ENCODE results near the gene MGAT5.

Gene MGAT5

DNA sequence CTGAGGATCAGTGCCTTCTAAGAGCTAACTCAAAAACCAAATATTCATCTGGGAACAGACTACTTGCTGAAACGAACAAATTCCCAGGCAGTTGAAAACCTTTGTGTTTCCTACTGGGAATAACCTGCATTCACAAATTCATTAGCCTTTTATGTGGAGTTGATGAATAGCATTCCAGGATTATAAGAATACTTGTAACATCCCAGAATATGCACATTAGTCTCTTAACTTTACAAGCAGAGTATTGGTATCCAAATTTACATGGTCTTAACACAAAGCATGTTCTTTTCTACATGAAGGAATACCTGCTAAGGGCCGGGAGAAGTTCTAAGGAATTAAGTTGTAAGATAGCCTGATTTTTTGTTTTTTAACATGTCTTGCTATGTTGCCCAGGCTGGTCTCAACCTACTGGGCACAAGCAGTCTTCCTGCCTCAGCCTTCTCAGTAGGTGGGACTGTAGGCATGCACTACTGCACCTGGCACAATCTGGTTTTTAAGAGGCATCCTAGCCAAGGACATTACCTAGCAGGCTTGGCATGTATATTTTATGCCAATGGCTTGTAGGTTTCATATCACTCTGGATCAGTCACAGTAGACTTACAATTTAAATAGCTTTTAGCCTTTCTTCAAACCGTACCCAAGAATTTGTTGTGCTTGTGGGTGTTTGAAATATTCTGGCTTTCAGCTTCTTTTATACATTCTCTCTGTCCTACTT, 50.7 kb downstream of the MGAT5 start:
- DNase-seq (ENCODE audit: low spot score), result no peak

- DNase-seq (ENCODE audit: low spot score), result no peak
These were observed 51.2 kb downstream of the MGAT5 start for GRCh38 chr2:134305109-134305491.

DNA sequence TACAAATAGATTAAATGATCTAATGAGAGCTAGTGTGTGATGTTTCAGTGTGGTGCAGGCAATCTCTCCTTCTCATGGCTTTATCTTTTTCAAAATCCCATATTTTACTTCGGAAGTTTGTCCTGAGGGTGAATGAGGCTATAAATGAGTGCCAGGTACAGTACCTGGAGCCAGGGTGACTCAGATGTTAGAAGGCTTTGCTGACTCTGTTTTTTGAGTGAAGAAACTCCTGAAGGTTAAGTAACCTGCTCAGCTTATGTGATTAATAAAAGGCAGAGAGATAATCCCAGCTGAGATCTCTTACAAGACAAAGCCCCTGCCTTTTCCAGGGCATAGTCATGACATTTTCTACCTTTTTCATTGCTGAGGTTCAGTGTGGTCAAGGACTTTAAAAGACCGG, 52.6 kb downstream of the MGAT5 start:
- no peak for DNase-seq (ENCODE audit: low spot score)

GRCh38 chr2:134307334-134307733, 53.5 kb downstream of the MGAT5 start:
- no peak for DNase-seq (ENCODE audit: low spot score)

- no peak for DNase-seq (ENCODE audit: low spot score)
These were observed 54.9 kb downstream of the MGAT5 start for GRCh38 chr2:134308474-134309385.

DNA sequence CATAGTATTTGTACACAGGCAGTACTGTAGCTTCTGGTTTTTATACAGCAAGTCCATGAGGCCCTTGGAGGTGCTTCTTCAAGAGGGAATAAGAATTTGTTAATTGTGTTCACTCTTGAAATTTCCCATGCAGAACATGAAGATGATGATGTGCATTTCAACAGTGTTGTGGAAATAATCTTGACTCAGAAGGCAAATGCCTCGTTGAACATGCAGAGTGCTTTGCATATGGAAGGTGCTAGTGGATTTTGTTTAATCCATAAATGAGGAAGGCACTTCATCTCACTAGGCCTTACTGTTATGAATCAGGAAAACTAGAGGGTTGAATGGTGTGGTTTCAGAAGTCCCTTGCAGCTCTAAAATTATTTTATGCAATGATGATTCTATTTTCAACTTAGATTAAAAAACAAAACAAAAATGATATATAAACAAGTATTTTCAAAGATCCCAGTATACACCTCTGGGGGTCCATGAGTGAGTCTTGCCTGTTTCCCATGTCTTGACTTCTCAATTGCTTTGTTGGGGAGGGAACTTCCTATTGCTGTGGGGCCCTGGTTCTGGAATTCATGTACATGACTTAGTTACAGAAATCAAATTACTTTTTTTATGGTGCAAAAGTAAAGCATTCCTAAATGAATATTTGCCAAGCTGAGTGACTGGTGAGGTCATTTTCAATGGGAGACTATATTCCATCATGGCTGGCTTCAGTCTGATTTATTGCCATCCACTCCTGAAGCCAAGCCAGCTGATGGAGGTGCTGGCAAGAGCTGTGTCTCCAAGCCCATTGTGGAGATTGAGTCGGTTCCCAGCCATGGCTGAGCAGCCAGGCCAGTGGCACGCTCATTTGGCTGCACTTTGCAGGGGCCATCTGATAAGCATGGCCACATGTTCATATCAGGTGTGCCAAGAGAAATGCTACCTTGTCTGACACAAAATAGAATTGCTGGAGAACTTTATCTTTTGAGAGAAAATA, 56.5 kb downstream of the MGAT5 start:
- DNase-seq (ENCODE audit: low spot score), result no peak

- no peak for DNase-seq (ENCODE audit: low spot score)
These were observed 58.6 kb downstream of the MGAT5 start for GRCh38 chr2:134312482-134312881.

DNA sequence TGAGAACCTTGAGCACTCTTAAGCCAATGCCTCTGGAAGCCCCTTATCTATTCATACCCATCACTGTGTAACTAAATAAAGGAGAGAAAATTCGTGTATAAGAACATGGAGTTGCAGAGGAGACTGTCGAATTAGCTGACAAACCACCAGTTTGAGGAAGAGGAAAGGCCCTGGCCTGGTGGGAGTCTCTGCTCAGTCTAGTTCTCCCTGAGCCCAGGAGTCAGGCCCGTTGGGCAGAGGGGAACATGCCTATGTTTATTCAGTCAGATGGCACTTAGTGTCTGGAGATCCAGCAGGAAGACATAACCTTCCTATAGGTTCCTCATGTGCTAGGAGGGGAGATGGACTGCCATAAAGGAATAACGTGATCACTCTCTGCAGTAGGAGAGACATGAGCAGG, 60.3 kb downstream of the MGAT5 start:
- DNase-seq (ENCODE audit: low spot score), result no peak

GRCh38 chr2:134314681-134315368, 61.0 kb downstream of the MGAT5 start:
- no peak for DNase-seq (ENCODE audit: low spot score)

- no peak for DNase-seq (ENCODE audit: low spot score)
These were observed 61.6 kb downstream of the MGAT5 start for GRCh38 chr2:134315471-134315870.

DNA sequence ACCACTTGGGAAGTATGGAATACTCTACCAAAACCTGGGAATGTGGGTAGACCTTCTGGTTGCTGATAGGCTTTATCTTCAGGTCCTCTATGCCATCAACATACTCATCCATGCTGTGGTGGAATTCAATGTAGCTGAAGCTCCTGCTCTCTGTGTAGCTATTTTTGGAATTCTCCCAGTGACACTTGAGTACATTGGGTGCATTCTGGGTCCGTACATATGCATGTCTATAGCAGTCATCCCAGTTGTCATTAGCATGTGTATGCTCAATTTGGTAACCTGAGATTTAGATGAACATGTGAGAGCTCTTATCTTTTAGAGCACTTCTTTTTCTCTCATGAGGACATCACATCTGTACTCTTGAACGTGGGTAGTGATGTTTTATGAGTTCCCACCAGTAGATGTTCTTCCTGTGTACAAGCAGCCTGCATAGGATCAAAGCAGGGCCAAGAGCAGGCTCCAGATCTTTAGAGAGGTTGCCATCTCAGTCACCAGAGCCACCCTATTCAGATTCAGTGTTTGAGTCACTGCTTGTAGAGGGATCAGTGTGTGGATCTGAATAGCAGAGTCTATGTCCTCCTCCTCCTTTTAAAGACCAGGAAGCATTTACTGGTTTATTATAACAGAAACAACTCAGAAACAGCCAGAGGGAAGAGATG, 65.9 kb downstream of the MGAT5 start:
- DNase-seq (ENCODE audit: low spot score), result no peak

DNA sequence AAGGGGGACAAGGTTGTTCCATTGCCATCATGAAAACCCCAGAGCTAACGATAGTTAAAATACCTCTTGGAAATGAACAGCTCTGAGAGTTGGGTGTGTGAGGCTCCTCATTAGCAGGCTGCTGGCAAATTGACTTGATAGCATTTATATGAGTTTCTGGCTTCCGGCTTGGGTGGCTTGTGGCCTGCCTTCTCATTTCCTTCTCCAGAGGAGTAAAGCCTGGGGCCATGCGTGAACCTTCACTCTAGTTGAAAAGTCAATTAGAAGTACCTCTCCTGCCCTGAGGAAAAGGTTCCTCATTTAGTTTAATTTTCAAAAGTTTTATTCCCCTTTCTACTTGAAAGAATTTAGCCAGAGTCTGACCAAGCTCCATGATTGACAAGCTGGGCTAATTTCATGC, 67.1 kb downstream of the MGAT5 start:
- DNase-seq (ENCODE audit: low spot score), result no peak

DNA sequence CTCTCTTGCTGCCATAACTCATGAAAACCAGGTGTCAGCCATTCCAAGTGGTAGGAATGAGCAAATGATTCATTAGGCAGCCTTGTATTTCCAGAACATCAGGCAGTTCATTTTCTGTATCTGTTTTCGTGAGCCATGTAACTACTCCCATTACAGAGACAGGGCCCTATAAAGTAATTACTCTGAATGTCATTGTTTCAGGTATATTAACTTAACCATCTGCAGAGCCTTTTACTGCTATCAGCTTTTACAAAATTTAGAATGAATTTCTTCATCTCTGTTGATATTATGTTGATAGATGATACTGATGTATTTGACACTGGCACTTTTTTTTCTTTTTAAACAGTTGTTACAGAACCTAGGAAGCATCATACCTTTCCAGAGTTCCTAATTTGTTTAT, 69.9 kb downstream of the MGAT5 start:
- no peak for DNase-seq (ENCODE audit: low spot score)

DNA sequence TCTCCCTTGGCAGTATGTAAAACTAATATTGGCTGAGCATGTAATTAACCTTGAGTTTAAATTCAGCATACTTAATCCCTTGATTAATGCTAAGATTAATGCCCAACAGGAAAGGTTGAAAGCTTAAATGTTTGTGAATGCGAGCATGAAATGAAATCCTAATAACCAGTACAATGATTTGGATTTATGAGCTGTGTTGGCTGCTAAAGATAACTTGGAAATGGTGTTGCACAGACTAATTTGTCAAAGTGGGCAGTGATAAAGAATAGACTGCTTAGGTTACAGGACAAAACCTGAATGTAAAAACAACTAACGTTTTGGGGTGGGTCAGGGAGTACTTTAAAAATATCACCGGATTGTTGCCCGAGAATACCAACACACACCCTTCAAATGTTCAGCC, 70.6 kb downstream of the MGAT5 start:
- no peak for DNase-seq (ENCODE audit: low spot score)

DNA sequence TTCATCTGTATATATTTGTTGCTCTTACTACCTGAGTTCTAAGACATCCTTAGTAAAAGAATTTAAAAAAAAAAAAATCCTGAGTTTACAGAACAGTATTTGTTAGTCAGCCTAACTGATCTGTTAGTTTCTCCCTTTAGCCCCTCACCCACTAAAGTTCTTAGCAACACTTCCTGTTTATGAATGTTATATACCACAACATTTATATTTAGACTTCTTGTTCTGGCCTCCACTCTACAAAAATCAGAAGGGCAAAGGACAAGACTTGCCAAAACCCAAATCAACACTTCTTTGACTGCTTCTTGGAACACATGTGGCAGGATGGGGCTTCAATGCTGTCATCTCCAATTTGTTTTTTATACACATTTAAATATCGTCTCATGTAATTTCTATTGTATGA, 71.1 kb downstream of the MGAT5 start:
- DNase-seq (ENCODE audit: low spot score), result no peak

DNA sequence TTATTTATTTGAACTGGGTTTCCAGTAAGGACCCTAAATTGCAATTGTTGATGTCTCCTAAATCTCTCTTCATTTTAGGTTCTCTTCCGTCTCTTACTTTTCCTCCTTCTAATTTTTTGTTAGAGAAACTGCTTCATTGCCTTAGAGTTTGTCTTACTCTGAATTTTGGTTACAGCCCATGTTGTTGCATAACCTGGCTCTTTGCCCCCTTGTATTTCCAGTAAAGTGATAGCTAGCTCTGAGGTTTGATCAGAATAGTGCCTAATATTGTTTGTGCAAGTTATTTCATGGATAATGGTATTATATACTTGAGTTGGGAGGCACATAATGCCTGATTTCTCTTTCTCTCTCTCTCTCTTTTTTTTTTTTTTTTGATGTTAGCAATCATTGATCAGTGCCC, 71.8 kb downstream of the MGAT5 start:
- DNase-seq (ENCODE audit: low spot score), result no peak

DNA sequence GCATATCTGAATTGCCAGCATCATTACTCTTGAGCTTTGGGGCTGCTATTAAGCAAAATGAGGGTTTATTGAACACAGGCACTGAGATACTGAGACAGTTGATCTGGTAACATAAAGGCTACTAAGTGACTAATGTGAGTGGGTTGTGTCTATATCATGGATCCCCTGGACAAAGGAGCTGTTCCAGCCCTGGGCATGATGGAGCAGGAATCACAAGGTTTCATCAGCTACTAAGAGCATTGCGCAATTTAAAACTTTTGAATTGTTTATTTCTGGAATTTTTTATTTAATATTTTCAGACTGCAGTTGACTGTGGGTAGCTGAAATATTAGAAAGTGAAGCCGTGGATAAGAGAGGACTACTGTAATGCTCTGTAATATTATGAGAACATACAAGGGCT, 73.5 kb downstream of the MGAT5 start:
- no peak for DNase-seq (ENCODE audit: low spot score)

GRCh38 chr2:134331081-134331480, 77.2 kb downstream of the MGAT5 start:
- DNase-seq (ENCODE audit: low spot score), result no peak

DNA sequence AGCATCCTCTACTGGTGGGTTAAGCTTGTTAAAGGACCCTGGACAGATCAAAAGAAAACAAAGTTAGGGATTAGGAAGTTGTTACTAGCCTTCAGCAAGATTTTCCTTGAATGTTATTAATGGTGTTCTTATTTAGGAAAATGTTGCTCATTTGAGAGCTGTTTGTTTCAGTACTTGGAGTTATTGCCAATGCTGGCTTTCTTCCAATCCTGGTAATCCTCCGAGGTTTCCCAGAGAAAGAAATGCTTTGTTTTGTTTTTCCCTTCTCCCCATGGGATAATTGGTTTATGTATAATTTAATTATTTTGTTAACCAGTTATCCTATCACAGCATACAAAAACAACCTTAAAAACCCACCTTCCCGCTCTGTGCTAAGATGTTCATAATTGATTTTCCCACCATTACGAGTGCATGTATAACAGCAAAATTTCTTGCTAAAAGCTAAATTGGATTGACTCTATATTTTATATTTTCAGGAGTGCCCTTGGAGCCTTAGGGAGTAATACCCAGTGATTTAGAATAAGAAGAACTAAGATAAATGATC, 79.8 kb downstream of the MGAT5 start:
- DNase-seq (ENCODE audit: low spot score), result no peak

- no peak for DNase-seq (ENCODE audit: low spot score)
These were observed 80.9 kb downstream of the MGAT5 start for GRCh38 chr2:134334542-134335353.

Measured in left forelimb (tissue), 1 donor.